GM12865 (cell line): ENCODE data around the gene TRIM8.
"Not testable (repeated sequence)": the region's sequence is repeated elsewhere in the genome, so short reads cannot be mapped to it uniquely, and the experiment has no call there.

Source experiments
- DNase-seq: peaks from one replicate; pipeline ENCODE4 v3.0.0; 2010; ENCODE audit warnings: low read depth
- H3K4me3 ChIP-seq: 2 replicates; pipeline ENCODE4 v1.5.1; 2011; ENCODE audit warnings: mild to moderate bottlenecking, low read depth, low read length, control low read depth
- CTCF ChIP-seq: IDR thresholded peaks from 2 replicates; pipeline ENCODE4 v1.5.1; 2011; ENCODE audit warnings: low read length, control low read depth, low read depth, inconsistent platforms; ENCODE audit not compliant: insufficient read depth; ENCODE audit errors: missing control alignments

Gene TRIM8

GRCh38 chr10:102660888-102661657, 16.8 kb downstream of the TRIM8 start:
- peak; percentile 92 for DNase-seq
- no peak for TF ChIP-seq CTCF
- peak overlapping the region; percentile 23 for H3K4me3 ChIP-seq

- no peak for TF ChIP-seq CTCF
These were observed 17.4 kb downstream of the TRIM8 start for GRCh38 chr10:102661658-102662028.

GRCh38 chr10:102665904-102666509, 21.7 kb downstream of the TRIM8 start:
- no peak overlapping the region for H3K4me3 ChIP-seq
- DNase-seq: no peak
- no peak for TF ChIP-seq CTCF

More at GRCh38 chr10:102661658-102662028, 17.4 kb downstream of the TRIM8 start:
- DNase-seq: no peak
- peak overlapping the region; percentile 23 for H3K4me3 ChIP-seq

DNA sequence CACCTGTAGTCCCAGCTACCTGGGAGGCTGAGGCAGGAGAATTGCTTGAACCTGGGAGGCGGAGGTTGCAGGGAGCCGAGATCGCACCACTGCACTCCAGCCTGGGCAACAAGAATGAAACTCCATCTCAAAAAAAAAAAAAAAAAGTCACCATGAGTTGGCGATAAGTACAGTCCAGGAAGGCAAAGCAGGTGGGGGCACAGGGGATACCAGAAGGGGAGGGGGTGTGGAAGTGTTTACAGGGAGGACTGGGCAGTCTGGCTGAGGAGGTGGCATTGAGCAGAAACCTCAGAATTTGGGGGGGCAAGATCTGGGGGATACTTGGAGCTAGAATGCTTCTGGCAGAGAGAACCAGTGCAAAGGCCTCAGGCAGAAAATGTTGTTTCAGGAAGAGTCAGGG, 23.1 kb downstream of the TRIM8 start:
- not testable (repeated sequence) for DNase-seq, H3K4me3 ChIP-seq

DNA sequence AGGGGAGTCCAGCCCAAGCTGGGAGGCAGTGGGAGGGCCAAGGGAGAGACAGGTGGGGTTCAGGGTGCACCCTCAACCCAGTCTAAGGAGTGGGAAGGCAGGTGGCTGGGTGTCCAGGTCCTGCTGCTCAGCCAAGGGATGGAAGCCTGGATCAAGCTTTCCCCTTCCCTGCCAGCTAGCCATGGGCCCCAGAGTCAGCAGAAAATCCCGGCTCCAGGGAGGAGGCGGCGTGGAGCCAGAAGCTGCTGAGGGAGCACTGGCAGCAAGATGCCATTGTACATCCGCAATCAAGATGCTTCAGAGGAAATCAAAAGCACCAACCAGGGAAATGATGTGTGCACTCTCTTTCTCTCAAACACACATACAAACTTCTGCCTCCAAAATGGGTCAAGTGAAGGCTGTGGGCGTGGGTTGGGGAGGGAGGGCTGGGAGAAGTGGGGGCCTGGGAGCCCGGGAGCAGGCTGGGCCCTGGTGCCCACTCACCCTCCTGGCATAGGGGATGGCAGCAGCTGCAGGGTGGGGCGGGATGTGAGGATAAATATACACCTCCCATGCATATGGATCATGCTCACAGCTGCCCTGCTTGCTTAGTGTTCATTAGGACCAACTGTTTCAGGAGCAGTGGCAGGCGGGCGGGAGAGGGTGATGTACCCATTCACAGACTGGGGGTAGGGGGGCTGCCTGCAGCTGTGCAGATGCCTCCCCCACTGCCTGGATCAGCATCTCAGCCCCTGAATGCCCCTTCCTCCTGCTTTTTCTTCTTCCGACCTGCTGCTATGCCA, 24.2 kb downstream of the TRIM8 start:
- no peak for DNase-seq
- TF ChIP-seq CTCF: no peak
- H3K4me3 ChIP-seq: no peak overlapping the region

- TF ChIP-seq CTCF: peak; percentile 65
- DNase-seq: no peak
- H3K4me3 ChIP-seq: no peak overlapping the region
These were observed 25.2 kb downstream of the TRIM8 start for GRCh38 chr10:102669206-102670064.
